ENCODE measurements around the gene SLC30A5. TPM values are rescaled to one million over a fixed set of nuclear protein-coding genes. Genes with fewer than 3 reads are reported as not detected.

SLC30A5 gene
- total RNA-seq, 1 donor from 2014 or later, result 17.9 TPM

DNA sequence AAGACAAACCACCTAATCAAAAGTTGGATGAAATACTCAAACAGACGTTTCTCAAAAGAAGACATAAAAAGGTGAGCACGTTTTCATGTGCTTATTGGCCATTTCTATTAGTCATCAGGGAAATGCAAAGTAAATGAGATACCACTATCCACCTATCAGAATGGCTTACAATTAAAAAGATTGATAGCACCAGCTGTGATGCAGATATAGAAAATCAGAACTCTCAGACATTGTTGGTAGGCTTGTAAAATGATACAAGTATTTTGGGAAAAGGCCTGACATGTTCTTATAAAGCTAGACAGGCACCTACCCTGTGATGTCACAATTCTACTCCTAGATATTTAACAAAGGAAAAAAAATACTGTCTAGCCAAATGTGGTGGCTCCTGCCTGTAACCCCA lies 44.0 kb upstream of the SLC30A5 start:
- Mint-ChIP-seq H3K27ac (ENCODE audit: unreplicated experiment) (no peak overlapping the region), H3K27me3 (ENCODE audit: unreplicated experiment) (no peaks in the 10 kb centered on the region), H3K9me3 (ENCODE audit: unreplicated experiment) (no peaks in the 10 kb centered on the region), H3K4me1 (ENCODE audit: low read depth, unreplicated experiment) (peaks cover 2% of the 10 kb centered on the region), H3K36me3 (ENCODE audit: unreplicated experiment) (no peaks in the 10 kb centered on the region), H3K4me3 (ENCODE audit: unreplicated experiment) (no peak overlapping the region)
- DNase-seq, result no peak
- TF ChIP-seq, protein P1, sequence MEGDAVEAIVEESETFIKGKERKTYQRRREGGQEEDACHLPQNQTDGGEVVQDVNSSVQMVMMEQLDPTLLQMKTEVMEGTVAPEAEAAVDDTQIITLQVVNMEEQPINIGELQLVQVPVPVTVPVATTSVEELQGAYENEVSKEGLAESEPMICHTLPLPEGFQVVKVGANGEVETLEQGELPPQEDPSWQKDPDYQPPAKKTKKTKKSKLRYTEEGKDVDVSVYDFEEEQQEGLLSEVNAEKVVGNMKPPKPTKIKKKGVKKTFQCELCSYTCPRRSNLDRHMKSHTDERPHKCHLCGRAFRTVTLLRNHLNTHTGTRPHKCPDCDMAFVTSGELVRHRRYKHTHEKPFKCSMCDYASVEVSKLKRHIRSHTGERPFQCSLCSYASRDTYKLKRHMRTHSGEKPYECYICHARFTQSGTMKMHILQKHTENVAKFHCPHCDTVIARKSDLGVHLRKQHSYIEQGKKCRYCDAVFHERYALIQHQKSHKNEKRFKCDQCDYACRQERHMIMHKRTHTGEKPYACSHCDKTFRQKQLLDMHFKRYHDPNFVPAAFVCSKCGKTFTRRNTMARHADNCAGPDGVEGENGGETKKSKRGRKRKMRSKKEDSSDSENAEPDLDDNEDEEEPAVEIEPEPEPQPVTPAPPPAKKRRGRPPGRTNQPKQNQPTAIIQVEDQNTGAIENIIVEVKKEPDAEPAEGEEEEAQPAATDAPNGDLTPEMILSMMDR (IDR thresholded peaks at IDR 0.05; ENCODE audit: partially characterized antibody, unreplicated experiment), result no peak

DNA sequence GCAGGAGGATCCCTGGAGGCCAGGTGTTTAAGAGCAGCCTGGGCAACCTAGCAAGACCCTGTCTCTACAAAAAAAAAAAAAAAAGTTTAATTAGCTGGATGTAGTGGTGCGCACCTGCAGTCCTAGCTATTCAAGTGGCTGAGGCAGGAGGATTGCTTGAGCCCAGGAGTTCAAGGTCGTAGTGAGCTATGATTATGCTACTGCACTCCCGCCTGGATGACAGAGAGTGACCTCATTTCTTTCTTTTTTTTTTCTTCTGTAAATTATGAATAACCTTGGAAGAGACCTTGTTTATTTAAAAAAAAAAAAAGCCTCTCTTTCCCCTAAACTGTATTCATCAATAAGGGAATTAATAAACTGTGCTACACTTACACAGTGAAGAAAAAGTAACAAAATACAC lies 43.6 kb upstream of the SLC30A5 start:
- Mint-ChIP-seq H3K9me3 (ENCODE audit: unreplicated experiment) (no peaks in the 10 kb centered on the region), H3K4me1 (ENCODE audit: low read depth, unreplicated experiment) (peaks cover 2% of the 10 kb centered on the region), H3K27ac (ENCODE audit: unreplicated experiment) (no peak overlapping the region), H3K4me3 (ENCODE audit: unreplicated experiment) (no peak overlapping the region), H3K36me3 (ENCODE audit: unreplicated experiment) (no peaks in the 10 kb centered on the region), H3K27me3 (ENCODE audit: unreplicated experiment) (no peaks in the 10 kb centered on the region)
- DNase-seq, result no peak
- TF ChIP-seq, protein P1 (IDR thresholded peaks at IDR 0.05; ENCODE audit: partially characterized antibody, unreplicated experiment), result no peak

DNA sequence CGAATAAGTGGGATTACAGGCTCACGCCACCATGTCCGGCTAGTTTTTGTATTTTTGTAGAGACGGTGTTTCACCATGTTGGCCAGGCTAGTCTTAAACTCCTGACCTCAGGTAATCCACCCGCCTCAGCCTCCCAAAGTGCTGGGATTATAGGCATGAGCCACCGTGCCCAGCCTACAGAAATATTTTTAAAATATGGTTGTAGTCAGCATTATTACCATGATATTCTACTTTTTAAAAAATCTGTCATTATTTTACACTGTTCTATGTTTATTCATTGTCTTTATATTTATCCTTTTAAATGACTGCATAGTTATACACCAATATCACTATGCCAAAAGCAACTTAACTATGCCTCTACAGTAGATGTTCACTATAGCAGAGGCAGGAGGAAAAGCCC lies 41.6 kb upstream of the SLC30A5 start:
- Mint-ChIP-seq H3K4me3 (ENCODE audit: unreplicated experiment) (no peak overlapping the region), H3K36me3 (ENCODE audit: unreplicated experiment) (no peaks in the 10 kb centered on the region), H3K27ac (ENCODE audit: unreplicated experiment) (no peak overlapping the region), H3K4me1 (ENCODE audit: low read depth, unreplicated experiment) (no peaks in the 10 kb centered on the region), H3K9me3 (ENCODE audit: unreplicated experiment) (no peaks in the 10 kb centered on the region), H3K27me3 (ENCODE audit: unreplicated experiment) (no peaks in the 10 kb centered on the region)
- TF ChIP-seq, protein P1 (IDR thresholded peaks at IDR 0.05; ENCODE audit: partially characterized antibody, unreplicated experiment), result no peak
- DNase-seq, result no peak

DNA sequence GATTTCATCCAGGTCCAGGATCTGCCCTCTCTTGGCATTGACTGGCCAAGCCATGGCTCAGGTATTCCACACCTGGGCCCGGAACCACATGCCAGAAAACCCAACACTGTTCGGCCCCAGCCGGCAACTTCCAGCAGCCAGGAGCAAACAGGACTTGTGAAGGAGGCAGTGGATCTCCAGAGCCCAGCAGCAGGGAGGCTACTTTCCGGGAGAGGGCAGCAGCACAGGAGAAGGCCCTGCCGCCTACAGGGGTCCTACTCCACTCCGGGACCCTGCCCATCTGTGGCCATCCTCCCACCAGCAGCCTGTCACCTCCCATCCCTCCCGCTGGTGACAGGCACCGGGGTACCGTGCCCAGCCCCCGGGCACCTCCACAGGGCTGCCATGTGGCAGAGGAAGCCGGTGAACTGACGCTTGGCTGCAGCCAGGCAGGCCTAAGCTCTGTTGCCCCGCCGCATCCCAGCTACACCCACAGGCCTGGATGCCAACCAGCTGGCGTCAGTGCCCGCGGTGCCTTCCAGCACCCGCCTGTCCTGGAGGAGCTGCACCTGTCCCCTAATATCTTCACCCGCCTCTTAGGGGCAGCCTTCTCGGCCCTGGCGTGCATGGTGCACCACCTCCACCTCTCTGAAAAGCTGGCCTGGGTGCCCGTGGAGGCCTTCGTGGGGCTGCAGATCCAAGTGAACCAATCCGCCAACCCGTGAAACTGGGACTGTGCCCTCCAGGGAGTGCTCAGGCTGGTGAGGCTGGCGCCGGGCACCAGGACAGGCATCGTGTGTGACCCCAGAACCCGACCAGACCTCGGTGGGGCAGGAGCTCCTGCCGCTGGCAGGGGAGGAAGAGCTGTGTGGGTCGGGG lies 18.9 kb upstream of the SLC30A5 start:
- Mint-ChIP-seq H3K4me1 (ENCODE audit: low read depth, unreplicated experiment) (no peaks in the 10 kb centered on the region), H3K4me3 (ENCODE audit: unreplicated experiment) (no peak overlapping the region), H3K27me3 (ENCODE audit: unreplicated experiment) (peaks cover 6% of the 10 kb centered on the region), H3K9me3 (ENCODE audit: unreplicated experiment) (peaks cover 1% of the 10 kb centered on the region), H3K36me3 (ENCODE audit: unreplicated experiment) (no peaks in the 10 kb centered on the region), H3K27ac (ENCODE audit: unreplicated experiment) (no peak overlapping the region)
- no peak for DNase-seq
- TF ChIP-seq, protein P1 (IDR thresholded peaks at IDR 0.05; ENCODE audit: partially characterized antibody, unreplicated experiment), result no peak

GRCh38 chr5:69075522-69076179 lies 18.2 kb upstream of the SLC30A5 start:
- H3K9me3 Mint-ChIP-seq (ENCODE audit: unreplicated experiment), result peaks cover 1% of the 10 kb centered on the region
- no peaks in the 10 kb centered on the region for H3K4me1 Mint-ChIP-seq (ENCODE audit: low read depth, unreplicated experiment)
- TF ChIP-seq, protein P1 (IDR thresholded peaks at IDR 0.05; ENCODE audit: partially characterized antibody, unreplicated experiment), result no peak
- H3K4me3 Mint-ChIP-seq (ENCODE audit: unreplicated experiment), result no peak overlapping the region
- no peak overlapping the region for H3K27ac Mint-ChIP-seq (ENCODE audit: unreplicated experiment)
- H3K36me3 Mint-ChIP-seq (ENCODE audit: unreplicated experiment), result no peaks in the 10 kb centered on the region
- peaks cover 6% of the 10 kb centered on the region for H3K27me3 Mint-ChIP-seq (ENCODE audit: unreplicated experiment)
- DNase-seq, result no peak

Data from glutamatergic neuron (in vitro differentiated cells).